Heart left ventricle (tissue), 16 donors: ENCODE data around the gene KRTAP5-3. TPM values are rescaled to one million over a fixed set of nuclear protein-coding genes. Genes with fewer than 3 reads are reported as not detected.

ENCODE experiments used
- ATAC-seq, 4 donors: fragments of 200-7000 bp; cut with Tn5 transposase; one replicate each; pipeline ENCODE4 v1.9.1; 2020 to 2022; ENCODE audit warnings: moderate library complexity in 4 of 4, mild to moderate bottlenecking in 3 of 4, moderate number of reproducible peaks in 1 of 4
- DNase-seq, 5 donors: peaks; one replicate each; pipeline ENCODE4 v3.0.0-alpha.2; 2020
- H3K27ac ChIP-seq, 12 donors: fragments of 200-600 bp; sonication (generic) in 4 of 12; one replicate each; pipeline versions ENCODE4 v1.5.0 to v1.8.0; 2016 to 2022; ENCODE audit warnings: mild to moderate bottlenecking in 2 of 12
- H3K27me3 ChIP-seq, 9 donors: fragments of 200-600 bp; sonication (generic) in 2 of 9; one replicate each; pipeline versions ENCODE4 v1.5.1 to v1.8.0; 2016 to 2022; ENCODE audit warnings: mild to moderate bottlenecking in 3 of 9
- H3K36me3 ChIP-seq, 9 donors: fragments of 200-600 bp; sonication (generic) in 2 of 9; one replicate each; pipeline versions ENCODE4 v1.5.0 to v1.8.0; 2018 to 2022; ENCODE audit warnings: mild to moderate bottlenecking in 2 of 9
- H3K4me1 ChIP-seq, 12 donors: fragments of 200-600 bp; sonication (generic) in 4 of 12; one replicate each; pipeline versions ENCODE4 v1.5.0 to v1.8.0; 2016 to 2022; ENCODE audit warnings: mild to moderate bottlenecking in 3 of 12
- H3K4me3 ChIP-seq, 12 donors: fragments of 200-600 bp; sonication (generic) in 4 of 12; one replicate each; pipeline versions ENCODE4 v1.5.0 to v1.8.0; 2017 to 2022; ENCODE audit warnings: mild to moderate bottlenecking in 9 of 12, moderate library complexity in 4 of 12
- H3K9me3 ChIP-seq, 12 donors: fragments of 200-600 bp; sonication (generic) in 4 of 12; one replicate each; pipeline versions ENCODE4 v1.5.0 to v1.8.0; 2016 to 2022; ENCODE audit warnings: mild to moderate bottlenecking in 1 of 12
- POLR2A ChIP-seq, 2 donors: fragments of 450-650 bp; IDR thresholded peaks; one replicate each; pipeline ENCODE4 v1.6.1; 2017; ENCODE audit warnings: antibody characterized with exemption in 2 of 2, mild to moderate bottlenecking in 2 of 2, moderate library complexity in 2 of 2
- WGBS, 4 donors: extraction: QIAGEN DNeasy Blood & Tissue Kit in 2 of 4; methylation state at CpG; one replicate each; pipeline versions ENCODE4 v1.1.5 to v1.1.7; 2013 to 2018; 5-methylcytosine and 5-hydroxymethylcytosine counted together
- intact Hi-C, 10 donors: fragments of 100-400 bp; cut with DNase I; formaldehyde crosslinking; loops; one replicate each; pipeline versions ENCODE4 v1.11.1 to v1.14.2; 2022
- polyA plus RNA-seq, 2 donors: library from polyadenylated mRNA; stranded (reverse); fragments of 200-250 nt; gene quantifications; one replicate each; pipeline ENCODE4 v1.2.3, GENCODE V29; 2013
- total RNA-seq, 9 donors: library from RNA; depleted of rRNA in 2 of 9; stranded (reverse); fragments of >200 nt in 2 of 9; fragmentation: NEBNext Ultra II Directional in 3 of 9; extraction: Animal tissue kit (Norgen Biotek cat#: 25700) in 3 of 9; gene quantifications; one replicate each; pipeline versions ENCODE4 v1.1.0 to v1.2.4, GENCODE V29; 2016 to 2023
- TF ChIP-seq, protein P1 (sequence below), 12 donors: fragments of 200-600 bp; sonication (generic) in 4 of 12; IDR thresholded peaks; one replicate each; pipeline versions ENCODE4 v1.5.0 to v1.8.0; 2018 to 2022; ENCODE audit warnings: antibody characterized with exemption in 12 of 12, mild to moderate bottlenecking in 5 of 12
- donor health status: ischemic (EF 13 %, LVEDD 7.1; RV severe dilation, severe dysfunction).
- donor health status: healthy with polysubstance abuse.
- donor health status: DM: no; HTN: yes; CAD: no.
- donor health status: DM: no; HTN: no; CAD: no.
- donor health status: ischemic (EF 25% LVEDD 6.9; RV normal size, moderate dysfunction).
- donor health status: ischemic (EF 25% LVEDD 5.7; RV mildly dilated, moderate dysfunction).
- donor health status: healthy.
- donor health status: DM: yes; HTN: yes; CAD: no.
- donor health status: ischemic (EF 35%, LVEDD 5.7; RV mildly dilated, moderate dysfunction).
- donor health status: nonischemic (EF 11% LVEDD 7.7; RV severe dilation, severe dysfunction).
- donor health status: DM: yes; HTN: yes; CAD: no.
- donor health status: PGD.
- donor health status: ischemic (EF 29% LVEDD 5.4; RV normal size, mild dysfunction).
- donor health status: nonischemic (EF 23%, LVEDD 6.1; RV moderate dilation, normal function).

The KRTAP5-3 gene
- total and polyA plus RNA-seq, 11 donors, result not detected

DNA sequence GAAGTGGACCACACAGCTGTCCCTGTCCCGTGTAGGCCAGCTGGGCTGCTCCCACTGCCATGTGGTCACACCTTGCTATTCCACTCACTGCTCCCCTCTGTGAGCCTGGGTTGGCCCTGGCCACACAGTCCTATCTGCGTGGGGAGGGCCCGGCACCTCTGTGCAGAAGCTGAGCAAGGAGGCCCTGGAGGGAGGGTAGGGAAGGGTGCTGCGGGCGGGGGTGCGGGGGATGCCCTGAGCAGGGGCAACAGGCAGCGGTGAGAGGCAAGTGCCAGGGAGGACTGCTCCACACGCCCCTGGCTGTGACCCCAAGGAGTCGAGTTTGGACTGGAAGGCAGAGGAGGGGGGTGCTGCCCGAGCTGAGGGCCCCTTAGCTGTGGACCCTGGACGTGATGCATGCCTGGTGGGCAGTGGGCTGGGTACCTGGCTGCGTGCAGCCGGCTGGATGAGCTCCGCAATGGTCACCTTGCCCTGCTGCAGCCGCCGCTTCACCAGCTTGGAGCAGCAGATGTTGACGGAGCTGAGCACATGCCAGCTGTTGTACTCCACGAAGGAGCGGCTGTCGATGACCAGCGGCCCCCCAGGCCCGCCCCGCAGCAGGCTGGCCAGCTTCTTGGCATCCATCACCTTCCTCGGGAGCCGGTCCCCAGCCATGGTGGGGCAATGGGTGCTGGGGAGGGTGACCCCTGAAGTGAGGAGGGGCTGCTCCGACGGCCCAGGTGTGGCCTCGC is 42.9 kb downstream of the KRTAP5-3 start:
- ATAC-seq (peak in 1 of 4 donors; percentile 12), DNase-seq (peak in 2 of 5 donors; percentile 9 to 61)
- TF ChIP-seq POLR2A (IDR thresholded peaks at IDR 0.05), result no peak
- TF ChIP-seq, protein P1, sequence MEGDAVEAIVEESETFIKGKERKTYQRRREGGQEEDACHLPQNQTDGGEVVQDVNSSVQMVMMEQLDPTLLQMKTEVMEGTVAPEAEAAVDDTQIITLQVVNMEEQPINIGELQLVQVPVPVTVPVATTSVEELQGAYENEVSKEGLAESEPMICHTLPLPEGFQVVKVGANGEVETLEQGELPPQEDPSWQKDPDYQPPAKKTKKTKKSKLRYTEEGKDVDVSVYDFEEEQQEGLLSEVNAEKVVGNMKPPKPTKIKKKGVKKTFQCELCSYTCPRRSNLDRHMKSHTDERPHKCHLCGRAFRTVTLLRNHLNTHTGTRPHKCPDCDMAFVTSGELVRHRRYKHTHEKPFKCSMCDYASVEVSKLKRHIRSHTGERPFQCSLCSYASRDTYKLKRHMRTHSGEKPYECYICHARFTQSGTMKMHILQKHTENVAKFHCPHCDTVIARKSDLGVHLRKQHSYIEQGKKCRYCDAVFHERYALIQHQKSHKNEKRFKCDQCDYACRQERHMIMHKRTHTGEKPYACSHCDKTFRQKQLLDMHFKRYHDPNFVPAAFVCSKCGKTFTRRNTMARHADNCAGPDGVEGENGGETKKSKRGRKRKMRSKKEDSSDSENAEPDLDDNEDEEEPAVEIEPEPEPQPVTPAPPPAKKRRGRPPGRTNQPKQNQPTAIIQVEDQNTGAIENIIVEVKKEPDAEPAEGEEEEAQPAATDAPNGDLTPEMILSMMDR (IDR thresholded peaks at IDR 0.05), result no peak
- peaks cover 0 to 68% (median 28%) of the 10 kb centered on the region in 12 donors for H3K4me1 ChIP-seq
- WGBS, 4 donors, result 72 to 80% (median 78%) methylated on average over 16 to 28 of the region's 28 CpGs
- intact Hi-C loops, result no loop called here
- H3K27ac ChIP-seq, result peak overlapping the region in 11 of 12 donors; percentile 20 to 92 (median 76)
- no peaks in the 10 kb centered on the region for H3K27me3 ChIP-seq
- peaks cover 0 to 44% (median 18%) of the 10 kb centered on the region in 9 donors for H3K36me3 ChIP-seq
- H3K4me3 ChIP-seq, result no peak overlapping the region
- H3K9me3 ChIP-seq, result no peaks in the 10 kb centered on the region

- peak; percentile 82 to 87 (median 82) for DNase-seq
- Histone ChIP-seq H3K27me3 (no peaks in the 10 kb centered on the region), H3K4me3 (no peak overlapping the region), H3K27ac (peak overlapping the region in 11 of 12 donors; percentile 20 to 92 (median 76)), H3K4me1 (peaks cover 0 to 69% (median 28%) of the 10 kb centered on the region in 12 donors), H3K9me3 (no peaks in the 10 kb centered on the region), H3K36me3 (peaks cover 0 to 48% (median 21%) of the 10 kb centered on the region in 9 donors)
- intact Hi-C loops, result no loop called here
- ATAC-seq, result peak; percentile 59 to 77 (median 67)
- TF ChIP-seq, protein P1 (IDR thresholded peaks at IDR 0.05), result no peak
- TF ChIP-seq POLR2A (IDR thresholded peaks at IDR 0.05), result no peak
- WGBS, 4 donors, result 32 to 47% (median 40%) methylated on average over 13 to 16 of the region's 16 CpGs
Observed at GRCh38 chr11:1564535-1565172, 43.6 kb downstream of the KRTAP5-3 start.

DNA sequence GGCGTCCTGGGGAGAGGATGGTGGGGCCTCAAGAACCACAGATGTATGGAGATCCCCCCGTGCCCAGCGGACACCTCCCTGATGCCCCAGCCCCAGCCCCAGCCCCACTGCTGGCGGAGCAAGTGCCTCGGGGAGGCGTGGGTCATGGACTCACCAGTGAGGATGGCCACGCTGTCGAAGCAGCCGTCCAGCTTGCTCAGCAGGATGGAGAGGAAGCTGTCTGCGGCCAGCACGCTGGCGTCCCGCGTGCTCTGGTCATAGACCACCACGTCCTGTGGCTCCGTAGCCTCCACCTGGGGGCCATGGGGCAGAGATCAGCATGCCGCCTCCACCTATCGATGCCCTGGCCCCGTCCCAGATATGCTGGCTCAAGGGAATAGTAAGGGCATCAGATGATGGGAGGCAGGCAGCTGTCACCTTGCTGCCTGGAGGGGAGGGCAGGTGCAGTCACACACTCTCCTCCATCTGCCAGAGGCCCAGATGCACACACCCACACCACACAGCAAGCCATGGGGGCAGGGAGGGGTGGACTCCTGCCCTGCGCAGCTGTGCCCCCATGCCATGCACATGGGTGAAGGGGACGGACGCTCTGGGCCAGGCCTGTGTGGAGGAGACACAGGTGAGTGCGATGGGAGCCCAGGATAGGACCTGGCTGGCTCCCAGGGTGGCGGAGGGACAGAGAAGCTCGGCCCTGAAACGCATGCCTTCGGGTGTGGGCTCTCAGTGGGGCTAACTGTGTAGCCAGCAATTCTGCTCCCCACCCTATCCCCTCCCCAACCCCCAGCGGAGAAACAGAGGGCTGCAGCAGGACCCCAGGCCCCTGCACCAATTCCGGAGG is 44.3 kb downstream of the KRTAP5-3 start:
- Histone ChIP-seq H3K4me1 (peaks cover 0 to 68% (median 32%) of the 10 kb centered on the region in 12 donors), H3K27me3 (no peaks in the 10 kb centered on the region), H3K4me3 (no peak overlapping the region), H3K36me3 (peaks cover 0 to 48% (median 21%) of the 10 kb centered on the region in 9 donors), H3K9me3 (no peaks in the 10 kb centered on the region), H3K27ac (peak overlapping the region in 7 of 12 donors; percentile 70 to 92 (median 76))
- intact Hi-C loops, result no loop called here
- ATAC-seq (no peak), DNase-seq (peak in 1 of 5 donors; percentile 63)
- 70 to 82% (median 78%) methylated on average over 14 to 29 of the region's 29 CpGs for WGBS, 4 donors
- TF ChIP-seq, protein P1 (IDR thresholded peaks at IDR 0.05), result no peak
